Measurements from ENCODE around the gene KMT2B. TPM values are rescaled to one million over a fixed set of nuclear protein-coding genes. Genes with fewer than 3 reads are reported as not detected.
A peak's percentile ranks its signal among the peaks of the same experiment; 100 is the strongest.

KMT2B gene
- total and polyA plus RNA-seq, 2 donors (not counting 1 experiment from before 2014, with no cell fraction given), result 85.6 to 96.9 TPM

DNA sequence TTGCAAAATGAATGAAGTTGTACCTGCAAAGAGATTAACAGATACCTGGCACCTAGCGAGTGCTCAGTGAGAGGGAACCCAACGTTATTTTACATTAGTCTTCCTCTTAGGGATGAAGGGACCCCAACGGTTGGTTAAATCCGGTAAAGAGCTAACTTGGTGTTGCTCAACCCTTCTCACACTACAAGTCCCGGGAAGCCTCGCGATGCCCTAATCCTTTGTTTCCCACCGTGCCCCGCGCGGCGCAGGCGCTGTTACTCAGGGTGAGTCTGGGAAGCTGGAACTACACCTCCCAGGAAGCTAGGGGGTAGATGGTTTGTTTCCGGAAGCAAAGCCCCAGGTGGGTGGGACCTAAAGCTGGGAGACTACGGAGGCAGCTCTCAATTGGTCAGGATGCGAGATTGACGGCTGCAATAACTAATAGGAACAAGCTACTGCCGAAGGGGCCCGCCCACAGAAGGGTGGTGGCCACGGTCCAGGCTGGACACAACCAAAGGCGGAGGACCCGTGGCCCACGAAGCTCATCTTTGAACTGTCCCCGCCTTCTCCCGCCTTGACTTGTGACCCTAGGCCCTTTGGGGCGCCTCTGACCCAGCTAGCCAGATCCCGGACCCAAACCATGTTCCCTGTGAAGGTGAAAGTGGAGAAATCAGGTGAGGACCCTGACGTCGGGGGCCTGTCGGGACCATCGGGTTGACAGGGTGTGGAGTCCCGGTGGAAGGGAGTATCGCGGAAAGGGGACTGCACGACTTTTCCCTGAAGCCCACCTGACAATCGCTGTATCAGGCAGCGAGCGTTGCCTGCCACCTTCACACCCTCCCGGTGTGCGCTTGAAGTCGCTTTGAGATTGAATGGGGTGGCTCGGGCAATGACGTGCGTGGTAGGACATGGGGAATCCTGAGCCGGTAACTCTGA, 30.6 kb downstream of the KMT2B start, which contains the start of gene LIN37:
LIN37 (plus strand) TSS at position 471 of the 915 bp plus-strand sequence; CDS start at position 620, 149 bp downstream.
- Mint-ChIP-seq H3K27me3 (no peaks in the 10 kb centered on the region), H3K4me1 (peaks cover 49% of the 10 kb centered on the region), H3K4me3 (peak within 1 kb of the TSS; percentile 99), H3K9me3 (ENCODE audit: insufficient read depth) (no peaks in the 10 kb centered on the region), H3K27ac (peak within 1 kb of the TSS; percentile 97)
- ATAC-seq (ENCODE audit: low read depth), result peak; percentile 71
- Histone ChIP-seq H3K4me1 (ENCODE audit: control insufficient read depth in 2 of 2, insufficient read depth in 2 of 2, low read length in 2 of 2) (peaks cover 30 to 38% of the 10 kb centered on the region in 2 donors), H3K36me3 (replicated peaks in 1 of 2; ENCODE audit: control extremely low read depth in 1 of 2, control insufficient read depth in 1 of 2, extremely low read depth in 1 of 2, insufficient read depth in 2 of 2, low read length in 1 of 2) (peaks cover 0 to 9% of the 10 kb centered on the region in 2 experiments), H3K27ac (ENCODE audit: low read length in 2 of 2) (peak within 1 kb of the TSS; percentile 63 to 92), H3K9me3 (ENCODE audit: control extremely low read depth in 1 of 3, control insufficient read depth in 2 of 3, insufficient read depth in 1 of 3, low read length in 2 of 3) (no peaks in the 10 kb centered on the region), H3K79me2 (ENCODE audit: control insufficient read depth, insufficient read depth, low read length) (peaks cover 53% of the 10 kb centered on the region), H3K27me3 (replicated peaks in 1 of 4; ENCODE audit: control extremely low read depth in 1 of 4, control insufficient read depth in 3 of 4, insufficient read depth in 4 of 4, low read length in 3 of 4) (no peaks in the 10 kb centered on the region), H4K20me1 (ENCODE audit: control insufficient read depth, insufficient read depth, low read length, poor library complexity, severe bottlenecking) (peaks cover 4% of the 10 kb centered on the region), H3K4me2 (replicated peaks; ENCODE audit: low read depth, low read length, poor library complexity, severe bottlenecking) (peak within 1 kb of the TSS; percentile 69), H3K4me3 (ENCODE audit: control extremely low read depth in 1 of 5, extremely low read depth in 1 of 5, insufficient read depth in 1 of 5, low read depth in 2 of 5, low read length in 4 of 5) (peak within 1 kb of the TSS; percentile 65 to 99 (median 74)), H3K9ac (ENCODE audit: low read length) (peak within 1 kb of the TSS; percentile 72), H2AFZ (ENCODE audit: insufficient read depth, low read depth, low read length, poor library complexity, severe bottlenecking) (peak within 1 kb of the TSS; percentile 76)
- intact Hi-C loops (cut with micrococcal nuclease), result loop anchor here (1.0 to 10.0 kb wide), 7 partner anchors 10 to 466 kb away; partner anchors contain the start of genes ARHGAP33, COX6B1, PROSER3 and THAP8
- under 1% methylated on average over 39 of the region's 45 CpGs for WGBS (ENCODE audit: insufficient coverage)
- CTCF ChIA-PET, result interaction anchor here (0.8 to 1.5 kb wide), 6 partner anchors 8 to 183 kb away, joined by 3 to 8 read pairs (median 4); no protein-coding TSS in a partner anchor
- DNase-seq, result peak; percentile 99
- POLR2A ChIA-PET, result interaction anchor here (0.6 to 1.6 kb wide), 5 partner anchors 9 to 266 kb away, joined by 3 to 9 read pairs (median 3); partner anchors contain the start of genes ALKBH6, HSPB6 and PROSER3
- TF ChIP-seq, protein P1, sequence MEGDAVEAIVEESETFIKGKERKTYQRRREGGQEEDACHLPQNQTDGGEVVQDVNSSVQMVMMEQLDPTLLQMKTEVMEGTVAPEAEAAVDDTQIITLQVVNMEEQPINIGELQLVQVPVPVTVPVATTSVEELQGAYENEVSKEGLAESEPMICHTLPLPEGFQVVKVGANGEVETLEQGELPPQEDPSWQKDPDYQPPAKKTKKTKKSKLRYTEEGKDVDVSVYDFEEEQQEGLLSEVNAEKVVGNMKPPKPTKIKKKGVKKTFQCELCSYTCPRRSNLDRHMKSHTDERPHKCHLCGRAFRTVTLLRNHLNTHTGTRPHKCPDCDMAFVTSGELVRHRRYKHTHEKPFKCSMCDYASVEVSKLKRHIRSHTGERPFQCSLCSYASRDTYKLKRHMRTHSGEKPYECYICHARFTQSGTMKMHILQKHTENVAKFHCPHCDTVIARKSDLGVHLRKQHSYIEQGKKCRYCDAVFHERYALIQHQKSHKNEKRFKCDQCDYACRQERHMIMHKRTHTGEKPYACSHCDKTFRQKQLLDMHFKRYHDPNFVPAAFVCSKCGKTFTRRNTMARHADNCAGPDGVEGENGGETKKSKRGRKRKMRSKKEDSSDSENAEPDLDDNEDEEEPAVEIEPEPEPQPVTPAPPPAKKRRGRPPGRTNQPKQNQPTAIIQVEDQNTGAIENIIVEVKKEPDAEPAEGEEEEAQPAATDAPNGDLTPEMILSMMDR (IDR thresholded peaks at IDR 0.05), result no peak
- no peak for TF ChIP-seq EZH2 (IDR thresholded peaks at IDR 0.05; ENCODE audit: borderline replicate concordance, insufficient read depth, low read depth, low read length, poor library complexity, severe bottlenecking)
